Naive B cell (primary cell): ENCODE data around the gene SLC13A3. TPM values are rescaled to one million over a fixed set of nuclear protein-coding genes. Genes with fewer than 3 reads are reported as not detected.

Experiments used
- polyA plus RNA-seq, 6 donors: library from polyadenylated mRNA; unstranded; fragments of 300-500 nt; fragmentation: Illumina TruSeq; gene quantifications; one replicate each; pipeline ENCODE4 v1.2.3, GENCODE V29; 2021; ENCODE audit warnings: low read depth in 6 of 6

Gene SLC13A3
- polyA plus RNA-seq, 6 donors from 2014 or later, result 0.53 TPM; not detected in 5

Other genes with a start within 250 kb of the SLC13A3 start
- gene ELMO2, start 244.8 kb downstream of the SLC13A3 start, polyA plus RNA-seq, result 10 to 100 TPM; 14.5 to 25.9 (median 21.1) TPM
- gene ZNF334, start 137.9 kb downstream of the SLC13A3 start, polyA plus RNA-seq, result under 1 TPM in 2 of 6 donors, not detected in 4; 0.11 to 0.21 TPM
- gene OCSTAMP, start 100.8 kb downstream of the SLC13A3 start, polyA plus RNA-seq, result not detected
- gene TP53RK, start 38.0 kb upstream of the SLC13A3 start, polyA plus RNA-seq, result 10 to 100 TPM in 5 of 6 donors, 1 to 10 TPM in 1; 7.2 to 18.8 (median 13.4) TPM
- not detected for gene SLC2A10, start 58.2 kb upstream of the SLC13A3 start, polyA plus RNA-seq
- gene EYA2, start 243.4 kb upstream of the SLC13A3 start, polyA plus RNA-seq, result not detected